GM21423 (cell line): Measurements from ENCODE around the gene UGT2B17.
"Not testable (repeated sequence)": the region's sequence is repeated elsewhere in the genome, so short reads cannot be mapped to it uniquely, and the experiment has no call there.

Source experiments
- ATAC-seq: cut with Tn5 transposase; IDR thresholded peaks from one replicate; pipeline ENCODE4 v1.9.1; 2021; ENCODE audit warnings: mild to moderate bottlenecking, moderate library complexity; ENCODE audit not compliant: unreplicated experiment

UGT2B17 gene

GRCh38 chr4:68576272-68577125 lies at the start of gene UGT2B17:
Gene UGT2B17 (minus strand): TSS chr4:68576322. CDS start chr4:68568484, 7,838 bp downstream.
- peak; percentile 96 for ATAC-seq

GRCh38 chr4:68622731-68623130 lies 46.6 kb upstream of the UGT2B17 start:
- not testable (repeated sequence) for ATAC-seq

- ATAC-seq = peak; percentile 51
These were observed 41.0 kb upstream of the UGT2B17 start for GRCh38 chr4:68617003-68617698.

- ATAC-seq = no peak
These were observed 39.7 kb upstream of the UGT2B17 start for GRCh38 chr4:68615699-68616422.

- no peak for ATAC-seq
These were observed 37.6 kb upstream of the UGT2B17 start for GRCh38 chr4:68613752-68614151.

- no peak for ATAC-seq
These were observed 30.1 kb upstream of the UGT2B17 start for GRCh38 chr4:68606240-68606639.

- no peak for ATAC-seq
These were observed 23.0 kb upstream of the UGT2B17 start for GRCh38 chr4:68599150-68599549.

- ATAC-seq = no peak
These were observed 21.4 kb upstream of the UGT2B17 start for GRCh38 chr4:68597482-68597881.

GRCh38 chr4:68594678-68595077 lies 18.6 kb upstream of the UGT2B17 start:
- ATAC-seq = no peak

GRCh38 chr4:68593112-68593511 lies 17.0 kb upstream of the UGT2B17 start:
- no peak for ATAC-seq

GRCh38 chr4:68592673-68593072 lies 16.6 kb upstream of the UGT2B17 start:
- no peak for ATAC-seq

- no peak for ATAC-seq
These were observed 15.1 kb upstream of the UGT2B17 start for GRCh38 chr4:68591204-68591603.

- ATAC-seq = no peak
These were observed 13.7 kb upstream of the UGT2B17 start for GRCh38 chr4:68589790-68590189.

- no peak for ATAC-seq
These were observed 6.2 kb upstream of the UGT2B17 start for GRCh38 chr4:68582339-68582717.

GRCh38 chr4:68581383-68582338 lies 5.5 kb upstream of the UGT2B17 start:
- no peak for ATAC-seq

GRCh38 chr4:68577590-68577989 lies 1.5 kb upstream of the UGT2B17 start:
- ATAC-seq = no peak

- not testable (repeated sequence) for ATAC-seq
These were observed 486 bp downstream of the UGT2B17 start for GRCh38 chr4:68575636-68576035.

- ATAC-seq = no peak
These were observed 1.0 kb downstream of the UGT2B17 start for GRCh38 chr4:68575081-68575480.

- ATAC-seq = no peak
These were observed 3.4 kb downstream of the UGT2B17 start for GRCh38 chr4:68572653-68573170.

GRCh38 chr4:68570122-68570507 lies 6.0 kb downstream of the UGT2B17 start:
- no peak for ATAC-seq
